ENCODE results near the gene C12orf57.
A peak's percentile ranks its signal among the peaks of the same experiment; 100 is the strongest.

DNA sequence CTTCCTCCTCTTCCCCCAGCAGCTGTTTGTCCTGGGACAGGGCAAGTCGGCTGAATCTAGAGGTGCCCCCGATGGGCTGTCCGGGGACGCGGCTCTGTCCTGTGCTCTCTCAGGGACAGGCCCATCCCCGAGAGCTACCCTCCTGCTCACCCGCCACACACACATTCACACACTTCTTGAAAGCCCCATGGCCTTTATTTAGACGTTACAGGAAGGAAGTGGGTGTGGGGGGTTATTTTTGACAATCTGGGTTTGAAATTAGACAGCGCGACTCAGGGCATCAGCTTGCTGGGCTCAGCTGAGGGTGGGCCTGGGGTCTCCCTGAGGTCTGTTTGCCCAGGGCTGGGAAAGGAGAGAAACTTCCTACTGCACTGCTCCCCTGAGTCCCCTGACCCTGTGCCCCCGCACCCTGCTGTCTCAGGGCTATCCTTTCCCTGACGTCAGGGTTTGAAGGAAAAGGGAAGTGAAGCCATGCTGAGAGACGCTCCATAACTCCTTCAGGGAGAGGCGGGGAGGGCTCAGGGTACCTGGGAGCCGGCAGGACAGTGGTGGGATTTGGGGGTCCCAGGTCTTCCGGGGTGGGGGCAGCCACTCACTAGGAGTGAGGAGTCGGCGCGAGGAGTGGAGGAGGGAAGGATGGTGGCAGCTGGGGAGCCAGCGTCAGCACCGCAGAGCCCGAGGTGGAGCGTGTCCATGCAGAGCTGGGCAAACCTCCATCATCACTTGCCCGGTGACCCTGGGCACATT lies 15.4 kb downstream of the C12orf57 start:
- TF ChIP-seq, protein P1, sequence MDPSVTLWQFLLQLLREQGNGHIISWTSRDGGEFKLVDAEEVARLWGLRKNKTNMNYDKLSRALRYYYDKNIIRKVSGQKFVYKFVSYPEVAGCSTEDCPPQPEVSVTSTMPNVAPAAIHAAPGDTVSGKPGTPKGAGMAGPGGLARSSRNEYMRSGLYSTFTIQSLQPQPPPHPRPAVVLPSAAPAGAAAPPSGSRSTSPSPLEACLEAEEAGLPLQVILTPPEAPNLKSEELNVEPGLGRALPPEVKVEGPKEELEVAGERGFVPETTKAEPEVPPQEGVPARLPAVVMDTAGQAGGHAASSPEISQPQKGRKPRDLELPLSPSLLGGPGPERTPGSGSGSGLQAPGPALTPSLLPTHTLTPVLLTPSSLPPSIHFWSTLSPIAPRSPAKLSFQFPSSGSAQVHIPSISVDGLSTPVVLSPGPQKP (IDR thresholded peaks at IDR 0.05; ENCODE audit: low read depth, low read length) = peak; percentile 59; the same call in 1 of the 2 replicates
- TF ChIP-seq, protein P2, sequence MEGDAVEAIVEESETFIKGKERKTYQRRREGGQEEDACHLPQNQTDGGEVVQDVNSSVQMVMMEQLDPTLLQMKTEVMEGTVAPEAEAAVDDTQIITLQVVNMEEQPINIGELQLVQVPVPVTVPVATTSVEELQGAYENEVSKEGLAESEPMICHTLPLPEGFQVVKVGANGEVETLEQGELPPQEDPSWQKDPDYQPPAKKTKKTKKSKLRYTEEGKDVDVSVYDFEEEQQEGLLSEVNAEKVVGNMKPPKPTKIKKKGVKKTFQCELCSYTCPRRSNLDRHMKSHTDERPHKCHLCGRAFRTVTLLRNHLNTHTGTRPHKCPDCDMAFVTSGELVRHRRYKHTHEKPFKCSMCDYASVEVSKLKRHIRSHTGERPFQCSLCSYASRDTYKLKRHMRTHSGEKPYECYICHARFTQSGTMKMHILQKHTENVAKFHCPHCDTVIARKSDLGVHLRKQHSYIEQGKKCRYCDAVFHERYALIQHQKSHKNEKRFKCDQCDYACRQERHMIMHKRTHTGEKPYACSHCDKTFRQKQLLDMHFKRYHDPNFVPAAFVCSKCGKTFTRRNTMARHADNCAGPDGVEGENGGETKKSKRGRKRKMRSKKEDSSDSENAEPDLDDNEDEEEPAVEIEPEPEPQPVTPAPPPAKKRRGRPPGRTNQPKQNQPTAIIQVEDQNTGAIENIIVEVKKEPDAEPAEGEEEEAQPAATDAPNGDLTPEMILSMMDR (IDR thresholded peaks at IDR 0.05 in 2 of 3, conservative IDR thresholded peaks at IDR 0.05 in 1 of 3; ENCODE audit: control insufficient read depth in 2 of 3, extremely low read depth in 1 of 3, insufficient read depth in 1 of 3, low read depth in 3 of 3, low read length in 3 of 3) = no peak
- peak; percentile 98 for TF ChIP-seq ZBED1 (IDR thresholded peaks at IDR 0.05; ENCODE audit: borderline replicate concordance)
- no peak for TF ChIP-seq POLR2A (IDR thresholded peaks at IDR 0.05; ENCODE audit: low read depth, low read length)
- TF ChIP-seq, protein P3, sequence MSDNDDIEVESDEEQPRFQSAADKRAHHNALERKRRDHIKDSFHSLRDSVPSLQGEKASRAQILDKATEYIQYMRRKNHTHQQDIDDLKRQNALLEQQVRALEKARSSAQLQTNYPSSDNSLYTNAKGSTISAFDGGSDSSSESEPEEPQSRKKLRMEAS (IDR thresholded peaks at IDR 0.05; ENCODE audit: low read depth, low read length) = peak; percentile 32; the same call in 1 of the 2 replicates
- no peak for TF ChIP-seq MYC (IDR thresholded peaks at IDR 0.05; ENCODE audit: insufficient read depth, insufficient read length, insufficient replicate concordance, low read length, severe bottlenecking)
- TF ChIP-seq YY1 (IDR thresholded peaks at IDR 0.05; ENCODE audit: low read depth, low read length) = peak; percentile 62
- no peak for TF ChIP-seq CREB1 (IDR thresholded peaks at IDR 0.05; ENCODE audit: low read depth)
- no peak for TF ChIP-seq EZH2 (IDR thresholded peaks at IDR 0.05; ENCODE audit: borderline replicate concordance, control insufficient read depth, low read depth, low read length)

All from GM12878 (cell line).